SKM-1 (cell line): ENCODE data around the gene NPLOC4.

Experiments
- DNase-seq: peaks from one replicate; lab custom pipeline; 2025; ENCODE audit not compliant: unreplicated experiment; lab: John Stamatoyannopoulos, UW

Gene NPLOC4

DNA sequence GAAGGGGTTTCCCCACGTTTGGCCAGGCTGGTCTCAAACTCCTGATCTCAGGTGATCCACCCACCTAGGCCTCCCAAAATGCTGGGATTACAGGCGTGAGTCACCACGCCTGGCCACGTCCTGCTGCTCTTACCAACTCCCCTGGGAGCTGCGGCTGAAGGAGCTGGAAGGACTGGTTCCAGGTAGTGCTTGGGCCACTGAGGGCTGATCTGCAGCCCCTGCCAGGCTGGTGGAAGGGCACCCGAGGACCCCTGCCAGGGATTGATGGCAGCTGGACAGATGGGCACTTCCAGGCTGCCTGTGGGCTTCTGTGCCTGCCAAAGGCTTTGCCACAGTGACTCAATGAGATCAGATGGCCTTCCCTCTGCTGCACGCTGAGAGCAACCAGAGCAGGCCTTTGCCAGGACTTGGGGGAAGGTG is 27.1 kb upstream of the NPLOC4 start:
- DNase-seq: no peak

DNA sequence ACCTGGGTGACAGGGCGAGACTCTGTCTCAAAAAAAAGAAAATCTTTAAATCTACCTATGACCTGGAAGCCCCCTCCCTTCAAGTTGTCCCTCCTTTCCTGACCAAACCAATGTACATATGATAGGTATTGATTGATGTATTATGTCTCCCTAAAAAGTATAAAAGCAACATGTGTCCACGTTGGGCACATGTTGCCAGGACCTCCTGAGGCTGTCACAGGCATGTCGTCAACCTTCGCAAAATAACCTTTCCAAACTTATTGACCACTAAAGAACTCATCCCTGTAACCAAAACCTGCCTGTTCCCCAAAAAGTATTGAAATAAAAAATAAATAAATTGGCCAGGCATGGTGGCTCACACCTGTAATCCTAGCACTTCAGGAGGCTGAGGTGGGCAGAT is 25.1 kb upstream of the NPLOC4 start:
- DNase-seq: no peak

DNA sequence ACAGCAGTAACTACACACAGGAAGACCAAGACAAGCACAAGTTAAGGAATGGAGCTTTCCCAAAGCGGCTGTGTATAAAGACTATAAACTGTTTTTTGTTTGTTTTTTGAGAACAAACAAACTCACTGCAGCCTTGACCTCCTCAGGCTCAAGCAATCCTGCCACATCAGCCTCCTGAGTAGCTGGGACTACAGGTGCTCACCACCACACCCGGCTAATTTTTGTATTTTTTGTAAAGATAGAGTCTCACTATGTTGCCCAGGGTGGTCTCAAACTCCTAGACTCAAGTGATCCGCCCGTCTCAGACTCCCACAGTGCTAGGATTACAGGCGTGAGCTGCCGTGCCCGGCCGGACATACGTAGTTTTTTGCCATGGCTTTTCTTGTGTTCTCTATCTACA is 23.5 kb upstream of the NPLOC4 start:
- DNase-seq: no peak

DNA sequence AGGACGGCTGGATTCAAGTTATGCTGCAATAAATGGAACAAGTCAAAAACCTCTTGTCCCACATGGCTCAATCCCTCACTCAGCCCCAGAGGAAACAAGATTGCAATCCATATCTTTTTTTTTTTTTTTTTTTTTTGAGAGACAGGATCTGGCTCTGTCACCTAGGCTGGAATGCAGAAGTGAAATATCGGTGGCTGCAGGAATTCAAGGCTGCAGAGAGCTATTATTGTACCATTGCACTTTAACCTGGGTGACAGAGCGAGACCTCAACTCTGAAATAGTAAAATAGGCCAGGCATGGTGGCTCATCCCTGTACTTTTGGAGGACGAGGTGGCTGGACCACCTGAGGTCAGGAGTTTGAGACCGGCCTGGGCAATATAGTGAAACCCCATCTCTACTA is 22.1 kb upstream of the NPLOC4 start:
- no peak for DNase-seq

GRCh38 chr17:81656835-81657234 is 19.9 kb upstream of the NPLOC4 start:
- DNase-seq: peak; percentile 50

DNA sequence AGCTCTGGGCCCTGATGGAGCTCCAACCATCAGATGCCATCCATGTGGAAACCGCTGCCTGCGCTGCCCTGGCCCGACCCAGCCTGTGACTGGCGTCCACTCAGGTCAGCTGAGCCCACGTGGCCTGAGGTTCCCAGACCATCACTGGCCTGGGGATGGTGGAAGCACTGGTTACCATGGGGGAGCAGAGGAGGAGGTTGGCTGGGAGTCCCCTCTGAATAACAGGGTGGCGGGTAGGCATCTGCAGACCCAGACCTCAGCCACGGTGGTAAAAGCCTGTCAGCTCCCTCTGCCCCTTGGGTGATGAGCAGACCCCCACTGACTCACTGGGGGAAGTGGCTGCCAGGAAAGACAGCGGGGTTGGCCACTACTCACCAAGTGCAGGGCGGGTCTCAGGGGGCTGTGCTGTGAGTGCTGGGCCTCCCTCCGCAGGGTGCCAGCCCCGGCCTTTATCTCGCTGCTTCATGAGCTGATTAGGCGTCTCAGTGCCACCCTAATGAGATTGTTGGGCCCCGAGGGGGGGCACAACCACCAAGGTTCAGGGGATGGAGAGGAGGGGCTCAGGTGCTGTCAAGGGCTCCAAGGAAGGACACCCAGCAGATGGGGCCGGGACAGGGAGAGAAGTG is 19.3 kb upstream of the NPLOC4 start, which contains the start of gene PDE6G:
TSS of gene PDE6G (minus strand) at position 425 of the 626 bp plus-strand sequence. CDS start 3,237 bp downstream, outside the sequence.
- no peak for DNase-seq

GRCh38 chr17:81655378-81656117 is 18.6 kb upstream of the NPLOC4 start:
- DNase-seq: no peak

- no peak for DNase-seq
Measured at GRCh38 chr17:81652906-81653771, 16.2 kb upstream of the NPLOC4 start.

- DNase-seq: no peak
Measured at GRCh38 chr17:81651692-81652091, 14.8 kb upstream of the NPLOC4 start.

GRCh38 chr17:81650951-81651350 is 14.0 kb upstream of the NPLOC4 start:
- DNase-seq: no peak

DNA sequence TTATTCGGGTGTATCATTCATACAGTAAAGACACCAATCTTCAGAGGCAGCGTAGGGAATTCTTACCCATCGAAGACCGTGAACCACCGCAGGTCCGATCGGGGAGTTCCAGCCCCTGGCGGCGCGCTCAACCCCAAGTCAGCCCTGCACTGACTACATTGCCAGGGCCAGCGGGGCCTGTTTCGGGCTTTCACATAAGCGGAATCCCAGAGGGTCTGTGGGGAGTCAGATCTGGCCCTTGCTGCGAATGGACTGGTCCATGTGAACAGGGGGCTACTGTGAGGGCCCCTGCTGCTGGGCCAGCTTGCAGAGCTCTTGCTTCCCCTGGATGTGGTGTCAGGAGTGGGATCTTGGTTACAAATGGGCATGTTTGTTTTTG is 11.8 kb upstream of the NPLOC4 start:
- DNase-seq: no peak

- no peak for DNase-seq
Measured at GRCh38 chr17:81648013-81648706, 11.2 kb upstream of the NPLOC4 start.

- DNase-seq: no peak
Measured at GRCh38 chr17:81647640-81648012, 10.7 kb upstream of the NPLOC4 start.

GRCh38 chr17:81646869-81647600 is 10.1 kb upstream of the NPLOC4 start:
- no peak for DNase-seq

- DNase-seq: no peak
Measured at GRCh38 chr17:81644976-81645952, 8.4 kb upstream of the NPLOC4 start.

- DNase-seq: no peak
Measured at GRCh38 chr17:81644496-81644895, 7.6 kb upstream of the NPLOC4 start.

GRCh38 chr17:81641825-81642489 is 5.0 kb upstream of the NPLOC4 start:
- DNase-seq: no peak

- no peak for DNase-seq
Measured at GRCh38 chr17:81640011-81640410, 3.1 kb upstream of the NPLOC4 start.

- DNase-seq: no peak
Measured at GRCh38 chr17:81638683-81639082, 1.8 kb upstream of the NPLOC4 start.
